ENCODE results near the gene FAM241B.

The FAM241B gene

GRCh38 chr10:69624245-69624786 lies 5.7 kb upstream of the FAM241B start:
- H3K36me3 ChIP-seq (ENCODE audit: control insufficient read depth, insufficient read depth, low read length) = no peaks in the 10 kb centered on the region
- H3K9ac ChIP-seq (ENCODE audit: low read length) = no peak overlapping the region
- no peak overlapping the region for H3K27ac ChIP-seq (ENCODE audit: low read depth, low read length)
- H3K27me3 ChIP-seq (ENCODE audit: control insufficient read depth, insufficient read depth, low read length) = no peaks in the 10 kb centered on the region
- H3K4me3 ChIP-seq (ENCODE audit: low read length) = no peak overlapping the region
- no peaks in the 10 kb centered on the region for H3K4me1 ChIP-seq (ENCODE audit: control insufficient read depth, insufficient read depth, low read length)

- H3K27me3 ChIP-seq (ENCODE audit: control insufficient read depth, insufficient read depth, low read length) = no peaks in the 10 kb centered on the region
- H3K27ac ChIP-seq (ENCODE audit: low read depth, low read length) = no peak overlapping the region
- no peaks in the 10 kb centered on the region for H3K36me3 ChIP-seq (ENCODE audit: control insufficient read depth, insufficient read depth, low read length)
- H3K9ac ChIP-seq (ENCODE audit: low read length) = no peak overlapping the region
- H3K4me3 ChIP-seq (ENCODE audit: low read length) = no peak overlapping the region
- no peaks in the 10 kb centered on the region for H3K4me1 ChIP-seq (ENCODE audit: control insufficient read depth, insufficient read depth, low read length)
These were observed 3.2 kb upstream of the FAM241B start for GRCh38 chr10:69626826-69627225.

DNA sequence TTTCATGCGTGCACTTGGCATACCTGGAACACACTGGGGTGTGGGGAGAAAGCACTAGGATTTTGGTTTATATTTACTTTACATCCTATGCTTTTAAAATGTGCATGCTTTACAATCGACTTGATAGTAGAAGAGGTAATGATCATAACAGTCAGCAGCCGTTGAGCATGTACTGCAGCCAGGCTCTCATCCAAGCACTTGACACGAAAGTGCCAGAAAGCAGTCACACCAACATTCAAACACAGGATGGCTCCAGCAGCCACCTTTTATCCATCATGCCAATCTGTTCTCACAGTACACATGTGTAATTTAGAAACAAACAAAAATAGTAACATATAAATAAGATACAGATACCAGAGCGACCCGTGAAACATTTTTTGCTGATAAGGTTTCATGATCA lies 1.2 kb upstream of the FAM241B start:
- Histone ChIP-seq H3K36me3 (ENCODE audit: control insufficient read depth, insufficient read depth, low read length) (no peaks in the 10 kb centered on the region), H3K27me3 (ENCODE audit: control insufficient read depth, insufficient read depth, low read length) (no peaks in the 10 kb centered on the region), H3K27ac (ENCODE audit: low read depth, low read length) (no peak overlapping the region), H3K4me3 (ENCODE audit: low read length) (no peak overlapping the region), H3K9ac (ENCODE audit: low read length) (no peak overlapping the region), H3K4me1 (ENCODE audit: control insufficient read depth, insufficient read depth, low read length) (no peaks in the 10 kb centered on the region)

DNA sequence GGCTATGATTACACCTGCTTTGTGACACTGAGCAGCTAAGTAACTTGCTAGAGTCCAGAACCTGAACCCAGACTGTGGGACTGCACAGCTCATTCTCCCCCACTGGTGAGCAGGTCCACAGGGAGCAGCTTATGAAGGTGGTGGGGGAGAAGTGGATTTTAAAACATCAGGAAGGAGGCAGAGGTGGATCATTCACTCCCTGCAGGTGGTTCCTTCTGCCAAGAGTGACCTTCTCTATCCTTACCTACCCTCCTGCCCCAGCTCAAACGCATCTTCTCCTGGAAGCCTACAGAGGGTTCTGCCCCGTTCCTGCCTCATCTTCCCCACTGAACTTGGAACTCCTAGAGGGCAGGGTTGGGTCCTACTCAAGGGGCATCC lies 539 bp upstream of the FAM241B start:
- Histone ChIP-seq H3K27ac (ENCODE audit: low read depth, low read length) (no peak overlapping the region), H3K27me3 (ENCODE audit: control insufficient read depth, insufficient read depth, low read length) (no peaks in the 10 kb centered on the region), H3K36me3 (ENCODE audit: control insufficient read depth, insufficient read depth, low read length) (no peaks in the 10 kb centered on the region), H3K9ac (ENCODE audit: low read length) (no peak overlapping the region), H3K4me3 (ENCODE audit: low read length) (peak overlapping the region; percentile 56), H3K4me1 (ENCODE audit: control insufficient read depth, insufficient read depth, low read length) (no peaks in the 10 kb centered on the region)

- H3K9ac ChIP-seq (ENCODE audit: low read length) = no peak overlapping the region
- no peak overlapping the region for H3K27ac ChIP-seq (ENCODE audit: low read depth, low read length)
- H3K4me1 ChIP-seq (ENCODE audit: control insufficient read depth, insufficient read depth, low read length) = no peaks in the 10 kb centered on the region
- H3K27me3 ChIP-seq (ENCODE audit: control insufficient read depth, insufficient read depth, low read length) = no peaks in the 10 kb centered on the region
- H3K36me3 ChIP-seq (ENCODE audit: control insufficient read depth, insufficient read depth, low read length) = no peaks in the 10 kb centered on the region
- peak overlapping the region; percentile 56 for H3K4me3 ChIP-seq (ENCODE audit: low read length)
These were observed 779 bp downstream of the FAM241B start for GRCh38 chr10:69630651-69631400.

- Histone ChIP-seq H3K4me1 (ENCODE audit: control insufficient read depth, insufficient read depth, low read length) (no peaks in the 10 kb centered on the region), H3K4me3 (ENCODE audit: low read length) (no peak overlapping the region), H3K27me3 (ENCODE audit: control insufficient read depth, insufficient read depth, low read length) (no peaks in the 10 kb centered on the region), H3K27ac (ENCODE audit: low read depth, low read length) (no peak overlapping the region), H3K36me3 (ENCODE audit: control insufficient read depth, insufficient read depth, low read length) (no peaks in the 10 kb centered on the region), H3K9ac (ENCODE audit: low read length) (no peak overlapping the region)
These were observed 1.5 kb downstream of the FAM241B start for GRCh38 chr10:69631566-69631965.

- H3K9ac ChIP-seq (ENCODE audit: low read length) = no peak overlapping the region
- no peak overlapping the region for H3K27ac ChIP-seq (ENCODE audit: low read depth, low read length)
- H3K36me3 ChIP-seq (ENCODE audit: control insufficient read depth, insufficient read depth, low read length) = no peaks in the 10 kb centered on the region
These were observed 2.6 kb downstream of the FAM241B start for GRCh38 chr10:69632516-69633199.

GRCh38 chr10:69633673-69634635 lies 3.9 kb downstream of the FAM241B start:
- no peak overlapping the region for H3K4me3 ChIP-seq (ENCODE audit: low read length)
- no peak overlapping the region for H3K27ac ChIP-seq (ENCODE audit: low read depth, low read length)
- H3K36me3 ChIP-seq (ENCODE audit: control insufficient read depth, insufficient read depth, low read length) = no peaks in the 10 kb centered on the region
- H3K27me3 ChIP-seq (ENCODE audit: control insufficient read depth, insufficient read depth, low read length) = no peaks in the 10 kb centered on the region
- H3K4me1 ChIP-seq (ENCODE audit: control insufficient read depth, insufficient read depth, low read length) = no peaks in the 10 kb centered on the region
- H3K9ac ChIP-seq (ENCODE audit: low read length) = no peak overlapping the region

More at GRCh38 chr10:69632516-69633199, 2.6 kb downstream of the FAM241B start:
- Histone ChIP-seq H3K4me1 (ENCODE audit: control insufficient read depth, insufficient read depth, low read length) (no peaks in the 10 kb centered on the region), H3K4me3 (ENCODE audit: low read length) (no peak overlapping the region), H3K27me3 (ENCODE audit: control insufficient read depth, insufficient read depth, low read length) (no peaks in the 10 kb centered on the region)

DNA sequence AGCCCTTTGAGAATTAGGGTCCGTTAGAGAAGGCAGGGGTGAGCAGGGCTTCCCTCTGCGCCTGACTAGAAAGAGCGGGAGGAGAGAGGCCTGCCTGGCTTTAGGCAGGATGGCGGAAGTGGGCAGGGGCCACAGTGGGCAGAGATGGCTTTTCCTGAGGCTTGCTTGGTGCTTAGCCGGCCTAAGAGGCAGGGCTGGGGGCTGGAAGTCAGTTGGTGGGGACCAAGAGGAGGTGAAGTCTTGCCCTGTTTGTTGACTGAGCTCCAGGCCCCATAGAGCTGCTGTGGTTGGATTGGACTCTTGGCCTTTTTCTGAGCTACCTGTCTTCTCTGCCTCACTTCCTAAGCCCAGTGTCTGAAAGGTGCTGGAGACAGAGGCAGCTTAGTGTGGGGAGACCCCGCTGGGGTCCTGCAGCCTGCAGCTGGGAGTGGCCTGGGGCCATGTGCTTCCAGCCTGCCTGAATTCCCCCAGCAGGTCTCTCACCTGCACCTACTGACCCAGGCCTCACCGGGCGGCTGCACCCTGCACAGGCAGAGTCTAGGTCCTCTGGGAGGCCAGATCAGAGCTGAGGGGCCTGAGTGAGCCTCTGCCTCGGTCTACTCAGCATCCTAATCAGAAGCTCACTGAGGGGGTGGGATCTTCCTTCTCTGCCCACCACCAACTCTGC lies 4.8 kb downstream of the FAM241B start:
- no peak overlapping the region for H3K4me3 ChIP-seq (ENCODE audit: low read length)
- H3K9ac ChIP-seq (ENCODE audit: low read length) = no peak overlapping the region
- H3K27me3 ChIP-seq (ENCODE audit: control insufficient read depth, insufficient read depth, low read length) = no peaks in the 10 kb centered on the region
- H3K36me3 ChIP-seq (ENCODE audit: control insufficient read depth, insufficient read depth, low read length) = no peaks in the 10 kb centered on the region
- H3K27ac ChIP-seq (ENCODE audit: low read depth, low read length) = no peak overlapping the region
- H3K4me1 ChIP-seq (ENCODE audit: control insufficient read depth, insufficient read depth, low read length) = no peaks in the 10 kb centered on the region

DNA sequence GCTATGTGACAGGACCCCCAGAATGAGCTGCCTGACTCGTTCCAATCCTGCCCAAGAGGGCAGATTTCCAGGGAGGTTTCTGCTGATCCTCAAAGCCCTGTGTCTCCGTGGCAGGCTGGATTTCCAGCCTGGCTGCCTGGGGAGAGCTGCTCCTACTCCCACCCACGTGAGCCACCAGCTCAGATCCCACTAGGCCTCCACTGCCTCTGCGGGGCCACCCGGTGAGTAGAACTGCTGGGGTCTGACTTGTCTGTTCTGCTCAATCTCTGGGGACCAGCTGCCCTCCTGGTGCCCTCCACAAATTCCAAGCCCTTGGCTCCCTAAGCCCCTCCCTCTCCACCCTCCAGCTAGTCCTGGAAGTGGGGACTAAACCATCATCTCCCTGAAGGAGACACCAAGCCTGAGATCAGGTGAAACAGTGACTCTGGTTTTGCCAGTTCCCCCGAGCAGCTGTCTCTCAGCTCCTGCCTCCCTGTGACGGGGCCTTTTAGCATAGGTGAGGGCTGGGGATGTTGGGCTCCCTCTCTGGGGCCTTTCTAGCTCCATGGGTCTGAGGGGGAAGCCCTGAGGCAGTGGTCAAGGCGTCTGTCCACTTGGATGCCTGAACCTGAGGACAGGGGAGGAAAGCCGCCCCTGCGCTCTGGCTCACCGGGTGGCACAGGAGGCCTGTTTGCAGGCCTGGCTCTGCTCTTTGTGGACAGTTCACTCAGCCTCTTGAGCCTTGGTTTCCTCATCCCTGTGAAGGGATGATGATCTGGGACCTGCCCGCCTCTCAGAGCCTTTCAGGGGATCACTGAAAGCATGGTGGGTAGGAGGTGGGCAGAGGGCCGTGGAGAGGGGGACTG lies 5.6 kb downstream of the FAM241B start:
- Histone ChIP-seq H3K36me3 (ENCODE audit: control insufficient read depth, insufficient read depth, low read length) (no peaks in the 10 kb centered on the region), H3K4me1 (ENCODE audit: control insufficient read depth, insufficient read depth, low read length) (no peaks in the 10 kb centered on the region), H3K27ac (ENCODE audit: low read depth, low read length) (no peak overlapping the region), H3K9ac (ENCODE audit: low read length) (no peak overlapping the region), H3K4me3 (ENCODE audit: low read length) (no peak overlapping the region), H3K27me3 (ENCODE audit: control insufficient read depth, insufficient read depth, low read length) (no peaks in the 10 kb centered on the region)

- Histone ChIP-seq H3K27me3 (ENCODE audit: control insufficient read depth, insufficient read depth, low read length) (no peaks in the 10 kb centered on the region), H3K4me3 (ENCODE audit: low read length) (no peak overlapping the region), H3K27ac (ENCODE audit: low read depth, low read length) (no peak overlapping the region), H3K36me3 (ENCODE audit: control insufficient read depth, insufficient read depth, low read length) (no peaks in the 10 kb centered on the region), H3K4me1 (ENCODE audit: control insufficient read depth, insufficient read depth, low read length) (no peaks in the 10 kb centered on the region), H3K9ac (ENCODE audit: low read length) (no peak overlapping the region)
These were observed 6.2 kb downstream of the FAM241B start for GRCh38 chr10:69636273-69636575.
